ENCODE measurements around the gene TLK2.
"Not testable (repeated sequence)": the region's sequence is repeated elsewhere in the genome, so short reads cannot be mapped to it uniquely, and the experiment has no call there.

Gene TLK2

DNA sequence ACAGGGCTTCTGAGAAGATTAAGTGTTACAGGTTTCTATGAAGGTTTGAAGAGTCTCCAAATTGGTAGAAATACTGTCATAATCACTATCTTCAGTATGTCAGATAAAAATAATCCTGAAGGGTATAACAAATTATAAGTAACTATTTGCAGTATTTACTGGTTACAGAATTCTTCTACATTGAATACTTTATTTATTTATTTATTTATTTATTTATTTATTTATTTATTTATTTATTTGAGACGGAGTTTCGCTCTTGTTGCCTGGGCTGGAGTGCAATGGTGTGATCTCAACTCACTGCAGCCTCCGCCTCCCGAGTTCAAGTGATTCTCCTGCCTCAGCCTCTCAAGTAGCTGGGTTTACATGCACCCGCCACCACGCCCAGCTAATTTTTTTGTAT, 125.2 kb downstream of the TLK2 start:
- not testable (repeated sequence) for DNase-seq

DNA sequence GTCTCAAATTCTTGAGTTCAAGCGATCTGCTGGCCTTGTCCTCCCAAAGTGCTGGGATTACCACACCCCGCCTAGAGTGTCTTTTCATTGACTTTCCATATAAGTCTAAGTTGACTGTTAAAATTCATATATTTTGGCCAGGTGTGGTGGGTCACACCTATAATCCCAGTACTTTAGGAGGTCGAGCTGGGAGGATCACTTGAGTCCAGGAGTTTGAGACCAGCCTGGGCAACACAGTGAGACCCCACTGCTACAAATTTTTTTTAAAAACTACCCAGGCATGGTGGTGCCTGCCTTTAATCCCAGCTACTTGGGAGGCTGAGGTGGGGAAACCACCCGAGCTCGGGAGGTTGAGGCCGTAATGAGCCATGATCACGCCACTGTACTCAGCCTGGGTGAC, 127.0 kb downstream of the TLK2 start:
- no peak for DNase-seq

DNA sequence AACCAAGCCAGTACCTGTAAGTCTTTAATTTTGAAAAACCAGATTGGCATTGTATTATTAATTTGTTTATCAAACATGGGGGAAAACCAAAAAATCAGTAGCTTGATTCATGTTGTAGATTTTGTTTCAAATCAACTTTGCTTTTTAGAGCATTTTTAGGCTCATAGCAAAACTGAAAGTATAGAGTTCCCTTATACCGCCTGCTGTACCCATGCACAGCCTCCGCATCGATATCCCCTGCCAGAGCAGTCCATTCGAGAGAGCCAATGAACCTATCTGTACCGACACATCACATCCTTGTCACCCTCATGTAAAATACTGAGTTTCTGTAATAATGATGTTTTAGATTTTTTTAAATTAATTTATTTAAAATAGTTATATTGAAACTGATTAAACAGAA, 132.7 kb downstream of the TLK2 start:
- no peak for DNase-seq

DNA sequence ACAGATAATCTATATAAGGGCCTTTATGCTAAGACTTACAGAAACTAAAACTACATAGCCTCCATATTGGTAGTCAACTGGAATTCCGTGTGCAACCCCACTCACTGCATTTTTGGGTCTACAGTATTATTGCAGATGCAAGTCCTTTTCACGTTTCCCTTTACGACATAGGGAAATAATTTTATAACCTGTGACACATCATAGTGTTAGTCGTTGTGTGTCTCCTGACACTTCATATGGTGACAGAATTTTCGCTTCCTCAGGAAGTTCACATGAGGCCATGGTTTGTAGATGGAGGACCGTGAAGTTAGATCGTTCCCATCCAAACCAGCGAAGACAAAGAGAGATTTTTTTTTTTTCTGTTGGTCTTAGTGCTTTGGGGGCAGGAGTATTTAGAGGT, 133.1 kb downstream of the TLK2 start:
- no peak for DNase-seq

DNA sequence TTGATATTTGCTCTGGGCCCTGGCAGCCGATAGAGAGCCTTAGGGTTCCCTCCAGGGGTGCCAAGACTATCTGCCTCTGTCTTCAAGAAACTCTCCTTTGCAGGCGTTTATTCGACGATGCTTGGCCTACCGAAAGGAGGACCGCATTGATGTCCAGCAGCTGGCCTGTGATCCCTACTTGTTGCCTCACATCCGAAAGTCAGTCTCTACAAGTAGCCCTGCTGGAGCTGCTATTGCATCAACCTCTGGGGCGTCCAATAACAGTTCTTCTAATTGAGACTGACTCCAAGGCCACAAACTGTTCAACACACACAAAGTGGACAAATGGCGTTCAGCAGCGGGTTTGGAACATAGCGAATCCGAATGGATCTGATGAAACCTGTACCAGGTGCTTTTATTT, 133.7 kb downstream of the TLK2 start:
- DNase-seq, result not testable (repeated sequence)

DNA sequence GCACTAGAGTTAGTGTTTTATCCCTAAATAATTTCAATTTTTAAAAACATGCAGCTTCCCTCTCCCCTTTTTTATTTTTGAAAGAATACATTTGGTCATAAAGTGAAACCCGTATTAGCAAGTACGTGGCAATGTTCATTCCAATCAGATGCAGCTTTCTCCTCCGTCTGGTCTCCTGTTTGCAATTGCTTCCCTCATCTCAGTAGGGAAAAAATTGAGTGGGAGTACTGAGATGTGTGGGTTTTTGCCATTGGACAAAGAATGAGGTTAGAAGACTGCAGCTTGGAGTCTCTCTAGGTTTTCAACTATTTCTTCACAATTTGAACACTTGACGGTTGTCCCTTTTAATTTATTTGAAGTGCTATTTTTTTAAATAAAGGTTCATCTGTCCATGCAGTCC, 134.5 kb downstream of the TLK2 start:
- DNase-seq, result peak; percentile 61

DNA sequence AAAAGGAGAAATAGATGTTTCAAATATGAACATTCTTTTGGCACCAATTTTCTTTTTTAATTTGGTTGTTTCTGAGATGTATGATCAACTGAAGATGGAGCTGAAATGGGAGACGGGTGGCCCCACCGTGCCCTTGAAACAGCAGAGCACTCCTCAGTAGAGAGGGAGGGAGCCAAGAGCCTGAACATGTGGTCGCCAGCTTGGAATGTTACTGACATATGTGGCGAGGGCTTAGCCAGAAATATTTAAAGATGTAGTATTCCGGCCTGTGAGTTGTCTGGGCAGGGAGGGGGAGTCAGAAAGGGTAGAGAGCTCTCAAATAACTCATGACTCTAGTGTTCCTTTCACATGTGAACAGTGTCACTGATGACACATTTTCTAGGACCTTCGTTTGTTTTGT, 135.5 kb downstream of the TLK2 start:
- DNase-seq, result peak; percentile 96

DNA sequence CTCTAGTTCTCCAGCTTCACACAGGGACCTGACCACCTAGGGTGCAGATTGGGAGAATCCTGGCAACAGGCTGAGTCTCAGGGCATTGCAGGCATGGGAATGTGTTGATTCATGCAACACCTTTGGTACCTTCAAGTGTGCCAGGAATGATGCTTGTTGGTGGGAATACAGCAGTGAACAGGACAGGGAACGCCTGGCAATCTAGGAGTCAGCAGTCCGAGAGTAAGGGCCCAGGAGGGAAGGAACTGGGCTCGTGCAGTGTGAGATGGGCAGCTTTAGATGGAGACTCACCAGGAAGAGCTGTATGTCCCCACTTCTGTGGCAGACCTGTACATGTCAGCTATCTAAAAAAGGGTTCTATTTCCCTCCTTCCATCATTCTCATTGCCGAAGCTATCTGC, 136.9 kb downstream of the TLK2 start:
- DNase-seq, result no peak

DNA sequence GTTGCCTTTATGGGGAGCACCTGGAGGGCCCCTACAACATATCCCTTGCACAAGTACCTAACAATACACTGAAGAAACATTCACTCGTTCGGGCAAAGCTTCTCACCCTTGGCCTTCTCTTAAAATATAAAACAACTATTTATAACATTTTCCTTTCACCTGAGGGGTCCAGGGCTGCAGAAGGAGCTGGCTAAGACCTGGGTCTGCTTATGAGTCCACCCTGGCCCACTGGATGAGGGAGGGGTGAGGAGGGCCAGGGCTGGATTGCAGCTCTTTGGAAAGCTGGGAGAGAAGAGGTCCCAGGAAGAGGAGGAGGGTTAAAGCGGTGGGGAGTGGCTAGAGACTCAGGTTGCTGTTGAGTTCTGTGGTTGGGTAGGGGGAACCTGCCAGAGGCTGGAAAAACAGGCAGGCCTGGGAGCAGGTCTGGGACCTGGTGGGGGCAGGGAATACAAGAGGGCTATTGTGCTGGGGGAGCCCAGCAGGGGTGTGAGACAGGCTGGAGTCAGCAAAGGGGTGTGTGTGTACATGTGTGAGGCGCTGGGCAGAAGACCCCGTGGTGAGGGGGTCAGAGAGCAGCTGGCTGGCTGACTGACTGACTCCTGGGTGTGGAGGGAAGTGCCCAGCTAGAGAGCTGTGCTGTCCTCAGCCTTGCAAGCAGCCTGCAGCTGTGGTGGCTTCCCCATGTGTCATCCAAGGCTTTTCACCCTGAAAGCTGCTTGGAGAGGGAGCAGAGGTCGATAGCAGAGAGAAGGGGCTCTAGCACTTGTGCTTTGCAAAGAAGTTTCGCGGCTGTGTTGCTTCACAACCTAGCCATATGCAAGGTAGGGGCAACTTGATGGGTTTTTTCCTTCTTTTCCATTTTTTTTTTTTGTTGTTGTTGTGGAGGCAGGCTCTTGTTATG, 138.6 kb downstream of the TLK2 start:
- no peak for DNase-seq

DNA sequence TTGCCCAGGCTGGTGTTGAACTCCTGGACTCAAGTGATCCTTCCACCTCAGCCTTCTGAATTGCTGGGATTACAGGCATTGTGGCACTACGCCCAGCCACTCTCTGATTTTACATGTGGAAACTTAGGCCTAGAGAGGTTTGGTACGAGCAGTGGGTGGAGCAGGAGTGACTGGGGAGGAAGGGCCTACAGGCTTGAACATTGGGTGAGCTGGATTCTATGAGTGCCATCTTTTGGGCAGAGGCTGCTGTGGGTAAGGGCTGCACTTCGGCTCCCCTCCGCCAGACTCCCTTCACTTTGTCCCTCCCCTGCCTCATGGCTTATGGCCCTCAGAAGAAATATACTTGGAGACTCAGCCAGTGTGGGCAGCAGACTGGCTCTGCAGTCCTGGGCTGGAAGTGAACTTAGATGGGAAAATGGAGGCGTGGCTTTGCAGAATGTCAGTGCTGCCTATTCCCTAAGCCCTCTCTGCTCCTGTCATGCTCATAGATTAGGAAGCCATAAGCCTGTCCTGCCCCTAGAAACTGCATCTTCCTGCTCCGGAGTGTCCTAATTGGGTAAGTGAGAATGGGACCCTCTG, 139.4 kb downstream of the TLK2 start:
- DNase-seq, result peak; percentile 71

DNA sequence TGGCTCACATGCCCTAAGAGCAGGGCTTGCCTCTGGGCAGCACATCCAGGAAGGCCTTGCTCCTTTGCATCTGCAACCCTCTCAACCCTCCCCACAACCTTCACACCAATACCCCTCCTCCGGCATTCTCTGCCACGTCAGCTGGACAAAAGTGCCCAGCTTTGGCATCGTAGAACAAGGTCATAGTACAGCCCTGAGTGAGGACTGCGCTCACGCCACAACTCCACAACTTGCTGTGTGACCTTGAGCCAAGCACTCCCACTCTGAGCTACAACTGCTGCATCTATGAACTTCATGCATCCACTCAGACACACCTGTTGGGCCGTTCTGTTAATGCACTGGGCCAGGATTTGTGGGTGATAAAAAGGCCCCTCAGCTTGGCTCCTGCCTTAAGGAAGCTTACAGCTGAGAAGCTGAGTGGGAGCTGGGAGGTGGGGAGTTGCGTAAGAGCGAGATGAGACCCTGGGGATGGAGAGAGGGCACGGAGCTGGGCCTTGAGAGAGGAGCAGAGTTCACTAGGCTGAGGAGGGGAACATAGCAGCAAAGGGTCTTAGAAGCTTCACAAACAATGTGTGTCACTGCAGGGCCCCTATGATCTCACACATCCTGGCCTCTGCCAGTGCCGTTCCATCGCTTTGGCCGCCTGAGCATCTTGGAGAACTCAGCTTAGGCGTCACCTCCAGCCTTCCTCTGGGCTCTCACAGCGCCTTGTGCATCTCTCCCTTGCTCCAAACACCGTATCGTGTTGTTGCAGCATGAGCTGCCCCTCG, 140.2 kb downstream of the TLK2 start:
- DNase-seq, result no peak

DNA sequence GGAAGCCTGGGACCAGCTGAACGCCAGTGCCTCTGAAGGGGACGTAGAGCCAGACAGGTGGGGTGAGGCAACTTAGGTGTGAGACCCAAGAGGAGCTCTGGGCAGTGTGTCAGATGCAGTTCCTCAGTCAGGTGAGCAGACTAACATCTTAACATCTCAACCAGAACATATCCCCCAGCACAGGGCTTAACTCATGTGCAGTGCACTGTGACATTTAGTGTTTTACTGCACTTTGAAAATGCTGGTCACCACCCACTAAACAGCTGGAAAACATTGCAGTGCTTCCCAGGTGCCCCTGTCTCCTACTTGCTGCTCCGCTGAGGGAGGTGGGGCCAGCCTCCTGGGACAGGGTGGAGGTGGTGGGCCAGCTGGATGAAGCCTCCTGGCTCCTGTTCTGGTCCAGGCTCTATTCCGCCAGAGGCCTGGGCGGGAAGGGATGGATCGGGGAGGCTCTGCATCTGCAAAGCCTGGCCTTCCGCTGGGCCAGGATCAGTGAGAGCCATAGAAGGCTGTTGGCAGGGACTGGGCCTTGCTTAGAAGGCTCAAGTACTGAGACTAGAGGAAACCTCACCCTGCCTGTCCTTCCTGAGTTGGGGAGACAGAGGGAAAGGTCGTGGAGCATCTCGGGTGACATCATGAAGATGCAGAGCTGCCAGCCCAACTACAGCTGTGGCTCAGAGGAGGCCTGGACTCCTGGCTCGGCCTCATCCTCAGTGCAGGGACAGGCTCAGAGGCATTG, 141.0 kb downstream of the TLK2 start:
- no peak for DNase-seq

DNA sequence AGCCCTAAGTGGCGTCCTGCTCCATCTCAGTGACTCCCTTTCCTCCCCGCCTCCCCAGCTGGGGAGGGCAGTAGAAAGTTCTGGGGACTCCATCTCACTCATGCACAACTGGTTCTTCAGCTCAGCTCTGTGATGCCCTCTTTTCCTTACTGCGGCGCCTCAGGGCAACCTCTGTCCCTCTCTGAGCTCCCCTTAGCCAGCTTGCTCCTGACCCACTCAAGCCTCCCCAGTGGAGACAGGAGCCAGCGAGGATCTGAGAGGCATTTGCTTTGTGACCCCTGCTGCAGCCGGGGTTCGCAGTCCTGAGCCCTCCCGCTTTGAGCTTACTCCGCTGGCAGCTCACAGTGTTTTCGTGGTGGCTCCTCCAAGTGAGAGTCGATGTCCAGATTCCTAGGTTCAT, 142.6 kb downstream of the TLK2 start:
- no peak for DNase-seq

DNA sequence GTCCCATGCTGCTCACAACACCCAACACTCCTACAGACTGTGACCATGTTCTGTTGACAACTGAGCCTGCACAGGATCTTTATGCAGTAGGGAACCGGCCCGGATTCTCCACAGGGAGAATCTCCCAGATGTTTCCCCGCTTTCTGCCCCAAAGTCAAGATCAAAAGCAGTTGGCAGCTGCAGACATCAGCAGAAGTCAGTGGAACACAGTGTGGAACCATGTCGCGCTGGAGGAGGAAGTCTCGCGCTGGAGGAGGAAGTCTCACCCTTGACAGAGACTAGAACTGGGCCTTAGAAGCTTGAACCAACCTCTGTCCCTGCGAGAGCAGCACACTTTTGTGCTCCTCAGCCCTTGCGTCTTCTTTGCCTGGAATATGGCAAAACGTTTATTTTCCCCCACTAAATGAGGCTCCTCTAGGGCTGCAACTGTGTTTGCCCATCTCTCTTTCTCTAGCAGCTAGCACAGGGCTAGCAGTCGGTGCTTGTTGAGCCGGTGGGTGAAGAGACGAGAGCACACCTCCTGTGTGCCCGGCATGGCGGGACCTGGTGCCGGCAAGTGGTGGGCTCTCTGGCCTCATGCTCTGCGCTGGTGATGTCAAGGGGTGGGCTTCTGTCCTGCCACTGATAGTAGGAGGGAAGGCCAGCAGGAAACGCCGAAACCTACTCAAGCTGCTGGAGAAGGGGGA, 146.7 kb downstream of the TLK2 start:
- DNase-seq, result no peak

DNA sequence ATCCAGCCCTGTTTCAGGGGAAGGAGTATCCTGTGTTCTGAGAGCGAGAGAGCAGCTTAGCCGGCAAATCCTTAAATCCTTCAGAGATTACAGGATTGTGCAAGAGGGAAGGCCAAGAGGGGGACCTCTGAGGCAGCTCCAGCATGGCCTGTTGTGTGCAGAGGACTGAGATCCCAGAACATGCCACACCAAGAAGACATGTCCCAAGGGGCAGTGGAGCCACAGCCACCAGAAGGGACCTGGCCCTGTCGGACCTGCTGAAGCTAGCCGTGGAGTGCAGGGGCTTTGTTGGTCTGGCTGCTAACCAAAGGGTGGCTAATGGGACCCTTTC, 147.2 kb downstream of the TLK2 start:
- no peak for DNase-seq

DNA sequence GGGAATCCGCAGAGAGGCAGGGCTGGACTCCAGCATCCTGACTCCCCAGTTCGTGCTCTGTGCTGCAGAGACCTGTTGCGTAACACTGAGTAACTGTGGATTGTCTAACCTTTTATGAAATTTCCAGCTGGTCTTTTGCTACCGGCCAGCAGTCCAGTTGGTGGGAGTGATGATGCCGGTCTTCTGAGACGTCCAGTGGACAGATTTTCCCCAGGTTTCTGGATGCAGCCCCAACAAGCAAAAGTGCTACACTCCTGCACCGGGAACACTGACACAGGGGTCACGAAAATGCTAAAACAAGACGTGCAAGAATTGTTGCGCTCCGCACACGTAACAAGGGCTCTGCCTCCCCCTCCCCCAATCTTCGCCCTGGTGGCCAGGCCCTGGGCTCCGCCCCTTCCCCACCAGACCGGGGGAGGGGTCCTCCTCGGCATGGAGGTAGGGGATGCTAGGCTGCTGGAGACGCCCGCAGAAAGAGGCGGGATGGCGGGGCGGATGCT, 148.1 kb downstream of the TLK2 start:
- peak; percentile 78 for DNase-seq

DNA sequence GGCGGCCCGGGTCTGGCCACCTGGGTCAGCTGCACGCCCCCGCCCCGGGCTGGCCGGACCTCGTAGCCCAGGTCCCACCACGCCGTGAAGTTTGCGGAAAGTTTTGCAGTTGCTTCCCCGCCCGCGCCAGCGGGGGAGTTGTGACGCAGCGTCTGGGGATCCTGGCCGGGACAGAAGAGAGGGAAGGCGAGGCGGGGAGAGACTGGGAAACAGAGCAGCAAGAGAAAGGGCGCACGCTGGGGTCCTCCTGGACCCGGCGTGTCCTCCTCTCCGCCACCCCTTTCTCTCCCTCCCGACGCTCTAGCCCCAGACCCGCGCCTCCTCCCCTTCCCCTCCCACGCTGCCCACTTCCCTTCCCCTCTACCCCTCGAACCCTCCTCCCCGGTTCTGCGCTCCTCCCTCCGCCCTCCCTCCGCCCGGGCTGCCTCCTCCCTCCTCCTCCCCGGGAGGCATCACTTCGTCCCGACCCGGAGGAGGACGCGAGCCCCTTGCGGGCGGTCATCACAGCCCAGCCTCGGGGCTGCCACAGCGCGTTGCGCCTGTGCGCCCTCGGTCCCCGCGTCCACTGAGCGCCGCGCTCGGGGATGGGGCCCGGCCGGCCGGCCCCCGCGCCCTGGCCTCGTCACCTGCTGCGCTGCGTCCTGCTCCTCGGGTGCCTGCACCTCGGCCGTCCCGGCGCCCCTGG, 148.7 kb downstream of the TLK2 start, which contains the start of gene MRC2:
Gene MRC2, plus strand, starts transcription at position 452 of the 685 bp plus-strand sequence. Its CDS starts 133 bp downstream, at position 585.
- DNase-seq, result peak; percentile 87

DNA sequence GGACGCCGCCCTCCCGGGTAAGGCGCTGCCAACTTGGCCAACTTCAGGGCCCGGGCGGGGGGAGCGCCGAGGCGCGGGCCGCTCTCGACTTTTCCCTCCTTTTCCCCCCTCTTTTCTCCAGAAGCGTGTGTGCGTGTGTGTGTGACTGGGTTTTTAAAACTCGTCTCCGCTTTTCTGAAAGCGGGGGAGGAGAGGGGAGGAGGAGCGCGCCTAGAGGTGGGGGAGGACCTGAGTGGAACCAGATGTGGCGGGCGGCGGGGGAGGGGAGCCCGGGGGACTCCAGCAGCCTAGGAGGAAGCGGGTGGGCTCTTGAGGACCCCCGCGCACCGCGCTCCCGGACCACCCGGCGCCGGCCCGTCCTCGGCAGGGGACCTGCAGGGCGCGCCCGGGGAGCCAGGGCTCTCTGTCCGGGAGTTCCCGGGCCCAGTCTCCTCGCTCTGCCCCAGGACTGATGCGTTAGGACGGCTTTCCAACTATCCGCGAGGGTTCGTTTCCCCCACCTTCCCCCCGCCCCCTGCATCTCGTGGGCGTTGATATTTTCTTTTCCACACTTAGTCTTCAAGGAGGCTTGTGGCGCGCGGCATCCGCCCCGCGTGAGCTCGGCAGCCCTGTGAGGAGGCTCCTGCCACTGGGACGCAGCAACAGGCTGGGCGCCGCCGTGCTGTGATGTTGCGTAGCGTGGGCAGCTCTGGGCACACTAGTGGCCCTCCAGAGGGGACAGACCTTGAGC, 149.4 kb downstream of the TLK2 start:
- peak; percentile 90 for DNase-seq

DNA sequence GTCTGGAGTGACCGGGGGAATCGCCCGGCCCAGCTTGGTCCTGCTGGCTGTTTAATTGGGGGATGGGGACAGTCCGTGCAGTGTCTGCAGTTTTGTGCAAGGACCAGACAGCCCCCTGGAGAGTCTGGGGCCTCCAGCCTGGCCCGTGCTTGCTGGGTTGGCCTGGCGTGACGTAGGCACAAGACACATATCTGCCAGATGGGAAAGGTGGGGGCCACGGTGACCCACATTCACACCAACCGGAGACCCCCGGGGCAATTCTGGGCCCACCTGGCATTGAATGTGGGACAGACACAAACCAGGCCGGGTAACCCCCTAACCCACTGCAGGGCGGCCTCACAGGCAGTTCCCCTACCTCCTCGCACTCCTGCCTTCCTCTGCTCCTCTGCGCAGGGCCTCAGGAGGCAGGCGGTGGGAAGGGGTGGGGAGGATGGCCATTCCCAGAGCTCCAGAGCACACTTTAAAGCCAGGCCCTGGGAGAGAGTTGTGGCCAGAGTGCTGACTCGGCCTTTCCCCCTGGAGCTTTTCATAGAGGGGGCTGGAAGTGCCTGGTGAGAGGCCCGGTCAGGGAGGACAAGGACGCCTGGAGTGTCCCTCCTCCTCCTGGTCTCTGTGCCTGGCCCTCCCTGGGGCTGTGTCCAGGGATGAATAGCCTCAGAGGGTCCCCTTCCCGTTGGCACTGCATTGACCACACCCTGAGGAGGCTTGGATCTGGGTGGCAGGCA, 150.4 kb downstream of the TLK2 start:
- peak; percentile 85 for DNase-seq
